ENCODE results near the gene EDEM3. TPM values are rescaled to one million over a fixed set of nuclear protein-coding genes. Genes with fewer than 3 reads are reported as not detected.

EDEM3 gene
- total RNA-seq, 1 experiment from 2014 or later, result 58.3 TPM

DNA sequence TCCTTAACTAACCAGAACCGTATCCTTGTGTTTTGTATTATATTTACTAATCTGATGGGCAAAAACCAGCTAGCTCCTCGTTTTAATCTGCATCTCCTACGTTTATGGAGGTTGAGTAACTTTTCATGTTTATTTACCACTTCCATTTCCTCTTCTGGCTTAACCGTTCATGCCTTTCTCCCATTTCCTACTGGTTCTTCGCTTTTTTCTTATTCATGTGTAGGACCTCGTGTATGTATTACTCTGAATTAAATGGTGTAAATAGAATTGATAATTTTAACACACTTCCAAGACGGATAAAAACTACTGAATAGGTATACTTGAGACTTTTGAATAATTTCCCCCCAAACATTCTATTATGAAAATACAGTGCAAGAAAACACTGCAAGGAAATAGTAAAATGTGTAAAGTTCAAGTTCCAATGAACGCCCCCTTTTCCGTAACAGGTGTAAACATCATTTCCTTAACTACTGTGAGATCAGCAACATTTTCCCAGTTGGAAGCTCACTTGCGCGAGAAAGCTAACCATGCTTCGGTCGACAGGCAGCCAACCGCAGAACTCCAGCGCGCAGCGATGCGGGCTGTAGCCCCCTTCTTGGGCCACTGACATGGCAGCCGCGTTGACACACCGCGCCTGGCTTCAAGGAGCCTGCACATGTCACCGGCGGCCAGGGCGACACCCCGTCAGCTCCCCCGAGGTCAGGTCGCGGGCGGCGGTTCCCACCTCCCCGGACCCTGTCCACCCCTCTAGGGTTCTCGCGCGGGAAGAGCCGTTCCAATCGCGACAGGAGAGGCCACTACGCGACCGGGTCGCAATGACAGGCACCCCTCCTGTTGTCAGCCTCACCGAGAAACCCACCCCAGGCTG is 816 bp downstream of the EDEM3 start:
- H3K9me3 Mint-ChIP-seq (ENCODE audit: unreplicated experiment), result no peaks in the 10 kb centered on the region
- intact Hi-C loops (cut with micrococcal nuclease), result loop anchor here (1.0 to 5.0 kb wide), 2 partner anchors 38 to 403 kb away; partner anchors contain the start of genes SWT1 and TRMT1L
- POLR2A ChIA-PET, result interaction anchor here (0.5 to 4.0 kb wide), 32 partner anchors 10 to 1621 kb away, joined by 3 to 35 read pairs (median 4); partner anchors contain the start of genes RNF2, SWT1, TPR and TRMT1L

DNA sequence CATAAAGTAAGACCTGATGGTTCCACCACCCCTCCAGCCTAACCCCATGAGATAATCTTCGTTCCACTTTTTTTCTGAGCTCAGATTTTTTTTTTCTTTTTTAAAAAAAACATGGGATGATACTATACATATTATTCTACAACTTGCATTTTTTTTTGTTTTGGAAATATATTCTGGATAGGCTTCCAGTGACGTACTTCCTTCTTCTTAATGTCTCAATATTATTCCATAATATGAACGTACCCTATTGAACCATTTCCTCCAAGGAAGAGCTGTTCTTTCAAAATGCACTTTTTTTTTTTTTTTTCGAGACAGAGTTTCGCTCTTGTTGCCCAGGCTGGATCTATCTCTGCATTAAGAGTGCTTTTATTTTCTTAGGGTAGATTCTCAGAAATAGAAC is 1.5 kb downstream of the EDEM3 start:
- intact Hi-C loops (cut with micrococcal nuclease), result loop anchor here (5.0 kb wide), 1 partner anchor 404 kb away; the partner anchor contains the start of genes SWT1 and TRMT1L
- DNase-seq (ENCODE audit: unreplicated experiment), result no peak
- Mint-ChIP-seq H3K4me3 (ENCODE audit: unreplicated experiment) (peak overlapping the region; percentile 93), H3K9me3 (ENCODE audit: unreplicated experiment) (no peaks in the 10 kb centered on the region), H3K27ac (ENCODE audit: low read depth, unreplicated experiment) (peak overlapping the region; percentile 96), H3K27me3 (ENCODE audit: insufficient read depth, unreplicated experiment) (no peaks in the 10 kb centered on the region), H3K4me1 (ENCODE audit: insufficient read depth, unreplicated experiment) (peaks cover 27% of the 10 kb centered on the region), H3K36me3 (ENCODE audit: insufficient read depth, unreplicated experiment) (peaks cover 12% of the 10 kb centered on the region)
- TF ChIP-seq, protein P1, sequence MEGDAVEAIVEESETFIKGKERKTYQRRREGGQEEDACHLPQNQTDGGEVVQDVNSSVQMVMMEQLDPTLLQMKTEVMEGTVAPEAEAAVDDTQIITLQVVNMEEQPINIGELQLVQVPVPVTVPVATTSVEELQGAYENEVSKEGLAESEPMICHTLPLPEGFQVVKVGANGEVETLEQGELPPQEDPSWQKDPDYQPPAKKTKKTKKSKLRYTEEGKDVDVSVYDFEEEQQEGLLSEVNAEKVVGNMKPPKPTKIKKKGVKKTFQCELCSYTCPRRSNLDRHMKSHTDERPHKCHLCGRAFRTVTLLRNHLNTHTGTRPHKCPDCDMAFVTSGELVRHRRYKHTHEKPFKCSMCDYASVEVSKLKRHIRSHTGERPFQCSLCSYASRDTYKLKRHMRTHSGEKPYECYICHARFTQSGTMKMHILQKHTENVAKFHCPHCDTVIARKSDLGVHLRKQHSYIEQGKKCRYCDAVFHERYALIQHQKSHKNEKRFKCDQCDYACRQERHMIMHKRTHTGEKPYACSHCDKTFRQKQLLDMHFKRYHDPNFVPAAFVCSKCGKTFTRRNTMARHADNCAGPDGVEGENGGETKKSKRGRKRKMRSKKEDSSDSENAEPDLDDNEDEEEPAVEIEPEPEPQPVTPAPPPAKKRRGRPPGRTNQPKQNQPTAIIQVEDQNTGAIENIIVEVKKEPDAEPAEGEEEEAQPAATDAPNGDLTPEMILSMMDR (IDR thresholded peaks at IDR 0.05; ENCODE audit: unreplicated experiment), result no peak
- CTCF ChIA-PET, result interaction anchor here (0.8 to 1.5 kb wide), 6 partner anchors 12 to 89 kb away, joined by 4 to 9 read pairs (median 6); no protein-coding TSS in a partner anchor
- POLR2A ChIA-PET, result interaction anchor here (0.5 to 4.0 kb wide), 15 partner anchors 9 to 662 kb away, joined by 3 to 35 read pairs (median 5); partner anchors contain the start of genes SWT1 and TRMT1L
- BruUV-seq (replicated peaks), result no TSS peak

More for the DNA sequence above, 816 bp downstream of the EDEM3 start:
- peak overlapping the region; percentile 93 for H3K4me3 Mint-ChIP-seq (ENCODE audit: unreplicated experiment)
- peak; percentile 18 for DNase-seq (ENCODE audit: unreplicated experiment)
- no peaks in the 10 kb centered on the region for H3K27me3 Mint-ChIP-seq (ENCODE audit: insufficient read depth, unreplicated experiment)
- peak overlapping the region; percentile 96 for H3K27ac Mint-ChIP-seq (ENCODE audit: low read depth, unreplicated experiment)
- H3K36me3 Mint-ChIP-seq (ENCODE audit: insufficient read depth, unreplicated experiment), result peaks cover 12% of the 10 kb centered on the region
- TSS peak; percentile 50 for BruUV-seq (replicated peaks)
- TF ChIP-seq, protein P1 (IDR thresholded peaks at IDR 0.05; ENCODE audit: unreplicated experiment), result no peak
- CTCF ChIA-PET, result interaction anchor here (0.6 to 1.5 kb wide), 6 partner anchors 17 to 927 kb away, joined by 3 to 9 read pairs (median 4); no protein-coding TSS in a partner anchor
- H3K4me1 Mint-ChIP-seq (ENCODE audit: insufficient read depth, unreplicated experiment), result peaks cover 27% of the 10 kb centered on the region

DNA sequence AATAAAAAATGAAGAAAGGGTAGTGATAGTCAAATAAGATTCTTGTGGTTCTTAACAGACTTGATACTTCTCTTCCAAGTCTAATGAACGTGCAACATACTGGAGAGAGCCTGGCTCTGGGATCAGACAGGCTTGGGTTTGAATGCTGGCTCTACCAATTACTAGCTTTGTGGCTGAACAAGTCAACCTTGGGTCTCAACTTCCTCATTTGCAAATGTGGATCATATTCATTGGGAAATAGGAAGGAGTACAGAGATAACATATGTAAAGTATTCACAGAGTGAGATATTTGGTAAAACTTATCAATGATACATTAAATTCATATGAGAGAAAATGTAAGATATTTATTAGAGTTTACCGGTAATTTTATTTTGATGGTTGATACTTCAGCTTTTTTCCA is 2.0 kb downstream of the EDEM3 start:
- Mint-ChIP-seq H3K27me3 (ENCODE audit: insufficient read depth, unreplicated experiment) (no peaks in the 10 kb centered on the region), H3K9me3 (ENCODE audit: unreplicated experiment) (no peaks in the 10 kb centered on the region), H3K4me3 (ENCODE audit: unreplicated experiment) (peak overlapping the region; percentile 93), H3K36me3 (ENCODE audit: insufficient read depth, unreplicated experiment) (peaks cover 12% of the 10 kb centered on the region), H3K27ac (ENCODE audit: low read depth, unreplicated experiment) (no peak overlapping the region), H3K4me1 (ENCODE audit: insufficient read depth, unreplicated experiment) (peaks cover 27% of the 10 kb centered on the region)
- intact Hi-C loops (cut with micrococcal nuclease), result loop anchor here (5.0 kb wide), 1 partner anchor 405 kb away; the partner anchor contains the start of genes SWT1 and TRMT1L
- CTCF ChIA-PET, result interaction anchor here (0.6 to 1.5 kb wide), 7 partner anchors 12 to 917 kb away, joined by 3 to 9 read pairs (median 5); no protein-coding TSS in a partner anchor
- TF ChIP-seq, protein P1 (IDR thresholded peaks at IDR 0.05; ENCODE audit: unreplicated experiment), result no peak
- no TSS peak for BruUV-seq (replicated peaks)
- DNase-seq (ENCODE audit: unreplicated experiment), result no peak
- POLR2A ChIA-PET, result interaction anchor here (0.6 to 4.0 kb wide), 11 partner anchors 9 to 404 kb away, joined by 3 to 35 read pairs (median 4); partner anchors contain the start of genes SWT1 and TRMT1L

DNA sequence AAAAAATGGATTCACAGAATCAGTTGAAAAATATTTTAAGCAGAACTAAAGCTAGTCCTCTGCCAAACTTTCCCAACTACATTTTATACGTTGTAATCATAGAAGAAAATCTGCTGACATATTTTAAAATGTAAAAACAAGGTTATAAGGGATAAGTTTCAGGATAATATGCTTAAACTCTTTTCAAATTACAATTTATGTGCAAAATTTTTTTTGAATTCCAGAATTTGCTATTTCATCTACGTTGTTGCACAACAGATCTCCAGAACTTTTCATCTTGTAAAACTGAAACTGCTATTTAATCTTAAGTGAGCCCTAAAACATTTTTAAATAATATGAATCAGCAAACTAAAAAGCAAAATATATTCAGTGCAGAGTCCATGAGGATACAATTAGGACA is 5.9 kb downstream of the EDEM3 start:
- ChIA-PET POLR2A (interaction anchor here (1.2 kb wide), 1 partner anchor 21 kb away, joined by 3 read pairs; no protein-coding TSS in a partner anchor), CTCF (interaction anchor here (0.6 kb wide), 1 partner anchor 425 kb away, joined by 3 read pairs; no protein-coding TSS in a partner anchor)
- Mint-ChIP-seq H3K27ac (ENCODE audit: low read depth, unreplicated experiment) (no peak overlapping the region), H3K36me3 (ENCODE audit: insufficient read depth, unreplicated experiment) (peaks cover 11% of the 10 kb centered on the region), H3K27me3 (ENCODE audit: insufficient read depth, unreplicated experiment) (no peaks in the 10 kb centered on the region), H3K4me3 (ENCODE audit: unreplicated experiment) (no peak overlapping the region), H3K4me1 (ENCODE audit: insufficient read depth, unreplicated experiment) (peaks cover 28% of the 10 kb centered on the region), H3K9me3 (ENCODE audit: unreplicated experiment) (no peaks in the 10 kb centered on the region)
- no TSS peak for BruUV-seq (replicated peaks)
- intact Hi-C loops (cut with micrococcal nuclease), result no loop called here
- DNase-seq (ENCODE audit: unreplicated experiment), result no peak
- TF ChIP-seq, protein P1 (IDR thresholded peaks at IDR 0.05; ENCODE audit: unreplicated experiment), result no peak

Measured in MCF 10A (cell line).